Endodermal cell (in vitro differentiated cells): Measurements from ENCODE around the gene RCOR3. TPM values are rescaled to one million over a fixed set of nuclear protein-coding genes. Genes with fewer than 3 reads are reported as not detected.
"Not testable (repeated sequence)": the region's sequence is repeated elsewhere in the genome, so short reads cannot be mapped to it uniquely, and the experiment has no call there.

ENCODE experiments used
- DNase-seq: peaks from one replicate; pipeline ENCODE4 v3.0.0-alpha.2; 2017
- H3K27ac ChIP-seq: 2 replicates; pipeline ENCODE4 v1.5.1; 2013; ENCODE audit warnings: mild to moderate bottlenecking, low read depth, low read length, moderate library complexity
- H3K27me3 ChIP-seq: 2 replicates; pipeline ENCODE4 v1.6.1; 2013; ENCODE audit warnings: mild to moderate bottlenecking, low read length, moderate library complexity; ENCODE audit not compliant: insufficient read depth, control insufficient read depth, poor library complexity, severe bottlenecking
- H3K36me3 ChIP-seq: 2 replicates; pipeline ENCODE4 v1.7.0; 2013; ENCODE audit warnings: mild to moderate bottlenecking, low read length, moderate library complexity; ENCODE audit not compliant: control insufficient read depth, insufficient read depth
- H3K4me1 ChIP-seq: one replicate; pipeline ENCODE4 v1.7.0; 2013; ENCODE audit warnings: low read length; ENCODE audit not compliant: control insufficient read depth, insufficient read depth
- H3K4me3 ChIP-seq: 2 replicates; pipeline ENCODE4 v1.5.1; 2013; ENCODE audit warnings: mild to moderate bottlenecking, low read length, moderate library complexity
- H3K9ac ChIP-seq: 2 replicates; pipeline ENCODE4 v1.6.1; 2013; ENCODE audit warnings: mild to moderate bottlenecking, low read length, moderate library complexity; ENCODE audit not compliant: poor library complexity, severe bottlenecking; ENCODE audit errors: extremely low read depth
- H3K9me3 ChIP-seq: 2 replicates; pipeline ENCODE4 v1.6.1; 2013; ENCODE audit warnings: mild to moderate bottlenecking, low read length, moderate library complexity; ENCODE audit not compliant: control insufficient read depth
- H3K27ac Mint-ChIP-seq: 2 replicates; pipeline ENCODE4 v1.8.0; 2020; ENCODE audit warnings: mixed read lengths
- H3K27me3 Mint-ChIP-seq: 2 replicates; pipeline ENCODE4 v1.8.0; 2021; ENCODE audit warnings: mild to moderate bottlenecking, mixed read lengths; ENCODE audit not compliant: insufficient read depth
- H3K36me3 Mint-ChIP-seq: 2 replicates; pipeline ENCODE4 v1.8.0; 2020; ENCODE audit warnings: low read depth, mixed read lengths
- H3K4me1 Mint-ChIP-seq: 2 replicates; pipeline ENCODE4 v1.8.0; 2020; ENCODE audit warnings: mixed read lengths
- H3K4me3 Mint-ChIP-seq: 2 replicates; pipeline ENCODE4 v1.8.0; 2020; ENCODE audit warnings: mild to moderate bottlenecking, moderate library complexity, mixed read lengths
- H3K9me3 Mint-ChIP-seq: 2 replicates; pipeline ENCODE4 v1.8.0; 2020; ENCODE audit warnings: mild to moderate bottlenecking, mixed read lengths
- WGBS, 2 experiments: methylation state at CpG; one replicate each; pipeline versions ENCODE4 v1.1.5 to v1.1.7; 2013; ENCODE audit warnings: missing lambda C conversion rate in 2 of 2, mixed read lengths in 1 of 2; ENCODE audit not compliant: insufficient coverage in 1 of 2, insufficient read length in 1 of 2; 5-methylcytosine and 5-hydroxymethylcytosine counted together
- total RNA-seq, 2 donors: library from RNA; stranded (reverse); fragmentation: NEBNext Ultra II Directional in 1 of 2; extraction: Animal tissue kit (Norgen Biotek cat#: 25700) in 1 of 2; gene quantifications; 2 replicates in 1 of 2; 3 replicates in 1 of 2; pipeline ENCODE4 v1.2.1, GENCODE V29; 2021
- TF ChIP-seq, protein P1 (sequence below): fragments of 200-600 bp; sonication (generic); conservative IDR thresholded peaks from 2 replicates; pipeline ENCODE4 v1.5.0; 2021; ENCODE audit warnings: antibody characterized with exemption, mild to moderate bottlenecking

RCOR3 gene
- total RNA-seq, 2 donors from 2014 or later, result 133 to 134 TPM

DNA sequence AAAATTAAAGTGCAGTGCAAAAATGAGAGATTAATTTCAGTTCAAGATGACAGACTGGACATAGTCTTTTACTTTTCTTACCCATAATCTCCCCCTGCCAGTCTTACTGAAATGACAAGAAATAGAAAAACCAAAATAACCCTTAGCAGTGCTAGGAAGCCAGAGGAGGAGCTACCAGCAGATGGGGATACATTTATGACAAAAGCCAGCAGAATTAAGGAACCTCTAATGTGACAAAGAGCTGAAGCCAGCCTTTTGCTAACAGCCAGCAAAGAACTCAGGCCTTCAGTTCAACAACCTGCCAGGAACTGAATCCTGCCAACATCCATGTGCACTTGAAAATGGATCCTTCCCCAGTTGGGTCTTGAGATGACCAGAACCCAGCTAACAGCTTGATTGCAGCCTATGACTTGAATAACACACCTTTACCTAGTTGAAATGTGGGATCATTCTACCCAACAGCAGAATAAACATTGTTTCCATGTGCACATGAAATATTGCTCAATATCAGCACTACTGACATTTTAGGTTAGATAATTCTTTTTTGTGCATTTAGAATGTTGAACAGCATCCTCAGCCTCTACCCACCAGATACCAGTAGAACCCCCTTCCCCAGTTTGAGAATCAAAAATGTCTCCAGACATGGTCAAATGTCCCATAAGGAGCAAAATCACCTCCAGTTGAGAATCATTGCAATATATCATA is 59.6 kb downstream of the RCOR3 start:
- H3K27ac ChIP-seq, result no peak overlapping the region
- peaks cover 38% of the 10 kb centered on the region for H3K36me3 ChIP-seq
- peaks cover 14% of the 10 kb centered on the region for H3K36me3 Mint-ChIP-seq
- no peak overlapping the region for H3K9ac ChIP-seq
- H3K4me3 ChIP-seq, result no peak overlapping the region
- H3K4me1 Mint-ChIP-seq, result peaks cover 4% of the 10 kb centered on the region
- H3K27me3 ChIP-seq, result no peaks in the 10 kb centered on the region
- no peaks in the 10 kb centered on the region for H3K9me3 Mint-ChIP-seq
- H3K27me3 Mint-ChIP-seq, result no peaks in the 10 kb centered on the region
- no peak overlapping the region for H3K27ac Mint-ChIP-seq
- DNase-seq, result no peak
- no peaks in the 10 kb centered on the region for H3K9me3 ChIP-seq
- TF ChIP-seq, protein P1, sequence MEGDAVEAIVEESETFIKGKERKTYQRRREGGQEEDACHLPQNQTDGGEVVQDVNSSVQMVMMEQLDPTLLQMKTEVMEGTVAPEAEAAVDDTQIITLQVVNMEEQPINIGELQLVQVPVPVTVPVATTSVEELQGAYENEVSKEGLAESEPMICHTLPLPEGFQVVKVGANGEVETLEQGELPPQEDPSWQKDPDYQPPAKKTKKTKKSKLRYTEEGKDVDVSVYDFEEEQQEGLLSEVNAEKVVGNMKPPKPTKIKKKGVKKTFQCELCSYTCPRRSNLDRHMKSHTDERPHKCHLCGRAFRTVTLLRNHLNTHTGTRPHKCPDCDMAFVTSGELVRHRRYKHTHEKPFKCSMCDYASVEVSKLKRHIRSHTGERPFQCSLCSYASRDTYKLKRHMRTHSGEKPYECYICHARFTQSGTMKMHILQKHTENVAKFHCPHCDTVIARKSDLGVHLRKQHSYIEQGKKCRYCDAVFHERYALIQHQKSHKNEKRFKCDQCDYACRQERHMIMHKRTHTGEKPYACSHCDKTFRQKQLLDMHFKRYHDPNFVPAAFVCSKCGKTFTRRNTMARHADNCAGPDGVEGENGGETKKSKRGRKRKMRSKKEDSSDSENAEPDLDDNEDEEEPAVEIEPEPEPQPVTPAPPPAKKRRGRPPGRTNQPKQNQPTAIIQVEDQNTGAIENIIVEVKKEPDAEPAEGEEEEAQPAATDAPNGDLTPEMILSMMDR, result no peak
- H3K4me1 ChIP-seq, result peaks cover 6% of the 10 kb centered on the region
- no peak overlapping the region for H3K4me3 Mint-ChIP-seq

DNA sequence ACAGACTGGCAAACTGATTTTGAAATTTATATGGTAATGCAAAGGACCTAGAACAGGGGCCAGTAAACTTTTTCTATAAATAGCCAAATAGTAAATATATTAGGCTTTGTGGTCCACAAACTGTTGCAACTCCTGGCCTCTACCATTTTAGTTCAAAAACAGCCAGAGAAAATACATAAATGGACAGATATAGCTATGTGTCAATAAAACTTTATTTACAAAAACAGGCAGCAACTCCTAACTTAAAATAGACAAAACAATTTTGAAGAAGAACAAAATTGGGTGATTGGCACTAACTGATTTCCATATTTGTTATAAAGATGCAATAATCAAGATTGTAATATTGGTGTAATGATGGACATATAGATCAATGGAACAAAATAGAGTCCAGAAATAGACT is 60.7 kb downstream of the RCOR3 start:
- Mint-ChIP-seq H3K4me1 (peaks cover 4% of the 10 kb centered on the region), H3K9me3 (no peaks in the 10 kb centered on the region), H3K27ac (no peak overlapping the region), H3K36me3 (peaks cover 7% of the 10 kb centered on the region), H3K4me3 (no peak overlapping the region), H3K27me3 (no peaks in the 10 kb centered on the region)
- no peaks in the 10 kb centered on the region for H3K27me3 ChIP-seq
- no peak overlapping the region for H3K9ac ChIP-seq
- H3K4me3 ChIP-seq, result no peak overlapping the region
- no peak overlapping the region for H3K27ac ChIP-seq
- H3K36me3 ChIP-seq, result peaks cover 26% of the 10 kb centered on the region
- TF ChIP-seq, protein P1, result no peak
- H3K9me3 ChIP-seq, result no peaks in the 10 kb centered on the region
- H3K4me1 ChIP-seq, result peaks cover 6% of the 10 kb centered on the region
- no peak for DNase-seq

DNA sequence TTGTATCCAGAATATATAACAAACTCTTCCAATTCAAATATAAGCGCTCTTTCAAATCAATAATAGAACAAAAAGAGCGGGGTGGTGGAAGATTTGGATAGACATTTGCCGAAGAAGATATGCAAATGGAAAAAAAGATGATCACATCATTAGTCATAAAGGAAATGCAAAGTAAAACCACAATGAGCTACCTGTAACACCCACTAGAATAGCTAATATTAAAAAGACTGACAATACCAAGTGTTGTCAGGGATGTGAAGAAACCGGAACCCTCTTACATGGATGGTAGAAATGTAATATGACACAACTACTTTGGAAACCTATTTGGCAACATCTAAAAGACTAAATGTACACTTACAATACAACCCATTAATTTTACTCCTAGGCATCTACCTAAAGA is 61.8 kb downstream of the RCOR3 start:
- H3K4me1 Mint-ChIP-seq, result peaks cover 6% of the 10 kb centered on the region
- H3K9me3 ChIP-seq, result no peaks in the 10 kb centered on the region
- no peak overlapping the region for H3K4me3 ChIP-seq
- H3K27ac ChIP-seq, result no peak overlapping the region
- no peak overlapping the region for H3K9ac ChIP-seq
- no peaks in the 10 kb centered on the region for H3K9me3 Mint-ChIP-seq
- 67 to 100% methylated on average over 1 to 2 of the region's 4 CpGs for WGBS, 2 experiments
- no peaks in the 10 kb centered on the region for H3K27me3 ChIP-seq
- H3K36me3 Mint-ChIP-seq, result no peaks in the 10 kb centered on the region
- DNase-seq, result no peak
- H3K36me3 ChIP-seq, result peaks cover 15% of the 10 kb centered on the region
- TF ChIP-seq, protein P1, result no peak
- no peak overlapping the region for H3K4me3 Mint-ChIP-seq
- no peak overlapping the region for H3K27ac Mint-ChIP-seq
- H3K27me3 Mint-ChIP-seq, result peaks cover 4% of the 10 kb centered on the region
- peaks cover 6% of the 10 kb centered on the region for H3K4me1 ChIP-seq

DNA sequence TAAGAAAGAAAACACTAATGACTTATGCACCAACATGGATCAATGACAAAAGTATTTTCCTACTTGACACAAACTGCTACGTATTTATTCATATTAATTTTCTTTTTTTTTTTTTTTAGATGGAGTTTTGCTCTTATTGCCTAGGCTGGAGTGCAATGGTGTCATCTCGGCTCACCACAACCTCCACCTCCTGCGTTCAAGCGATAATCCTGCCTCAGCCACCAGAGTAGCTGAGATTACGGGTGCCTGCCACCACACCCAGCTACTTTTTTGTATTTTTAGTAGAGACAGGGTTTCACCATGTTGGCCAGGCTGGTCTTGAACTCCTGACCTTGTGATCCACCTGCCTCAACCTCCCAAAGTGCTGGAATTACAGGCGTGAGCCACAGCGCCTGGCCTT is 62.5 kb downstream of the RCOR3 start:
- not testable (repeated sequence) for H3K27ac ChIP-seq, H3K4me1 ChIP-seq, H3K36me3 ChIP-seq, H3K36me3 Mint-ChIP-seq, H3K9me3 Mint-ChIP-seq, H3K27ac Mint-ChIP-seq, H3K4me3 Mint-ChIP-seq, H3K9me3 ChIP-seq, H3K4me3 ChIP-seq, H3K27me3 ChIP-seq, DNase-seq, H3K4me1 Mint-ChIP-seq, H3K27me3 Mint-ChIP-seq, H3K9ac ChIP-seq
- WGBS, 2 experiments, result 96 to 100% methylated on average over 2 to 7 of the region's 7 CpGs
